GM18520 (cell line): ENCODE measurements around the gene THAP3.

Experiments
- ATAC-seq: cut with Tn5 transposase; IDR thresholded peaks from one replicate; pipeline ENCODE4 v1.9.1; 2021; ENCODE audit not compliant: unreplicated experiment

Gene THAP3

DNA sequence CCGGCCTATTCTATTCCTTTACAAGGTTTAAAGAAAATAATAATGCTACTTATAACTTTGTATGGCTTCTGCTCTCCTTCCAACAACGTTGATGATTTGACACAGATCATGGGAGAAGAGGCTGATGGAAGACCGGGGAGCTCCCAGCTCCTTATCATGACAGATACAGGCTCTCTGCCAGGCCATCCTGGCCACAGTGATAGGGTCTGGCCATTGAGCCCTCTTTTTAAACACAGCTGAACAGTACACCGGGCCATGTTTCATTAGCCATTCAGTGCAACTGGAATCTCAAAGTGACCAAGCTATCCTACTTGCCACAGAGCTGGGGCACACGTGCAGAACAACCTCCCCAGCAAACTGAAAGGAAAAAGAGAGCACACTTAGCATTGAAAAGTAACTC lies 42.0 kb downstream of the THAP3 start:
- no peak for ATAC-seq

DNA sequence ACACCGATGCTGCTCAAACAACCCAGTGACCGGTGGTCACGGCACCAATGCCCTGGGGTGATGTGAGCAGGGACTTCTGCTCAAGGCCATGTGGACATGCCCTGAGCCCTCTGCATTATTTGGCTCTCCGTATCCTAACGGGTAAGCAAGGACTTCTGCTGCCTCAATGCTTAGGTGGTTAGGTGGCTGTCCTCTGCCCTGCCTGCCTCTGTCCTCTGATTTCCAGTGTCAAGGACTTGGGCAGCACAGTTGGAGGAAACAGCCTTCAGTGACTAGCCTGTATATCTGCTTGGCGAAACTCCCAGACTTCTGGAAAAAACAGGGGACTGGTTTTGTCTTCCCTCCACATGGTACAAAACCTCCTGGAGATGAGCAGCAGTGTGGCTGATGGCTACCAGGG lies 42.5 kb downstream of the THAP3 start:
- ATAC-seq: no peak

DNA sequence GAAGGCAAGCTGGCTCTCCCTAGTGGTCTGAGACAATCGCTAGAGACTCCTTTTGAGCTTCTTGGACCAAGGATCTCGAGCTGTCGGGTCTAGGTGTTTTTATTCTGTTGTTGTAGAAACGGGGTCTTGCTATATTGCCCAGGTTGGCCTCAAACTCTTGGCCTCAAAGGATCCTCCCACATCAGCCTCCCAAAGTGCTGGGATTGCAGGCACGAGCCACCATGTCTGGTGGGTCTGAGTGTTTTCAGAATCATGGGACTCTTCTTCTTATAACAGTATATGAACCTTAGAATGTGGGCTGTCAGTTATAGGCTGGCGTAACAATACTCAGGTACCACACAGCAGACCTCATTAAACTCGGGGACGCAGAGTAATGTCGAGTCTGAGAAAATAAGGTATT lies 43.8 kb downstream of the THAP3 start:
- no peak for ATAC-seq

DNA sequence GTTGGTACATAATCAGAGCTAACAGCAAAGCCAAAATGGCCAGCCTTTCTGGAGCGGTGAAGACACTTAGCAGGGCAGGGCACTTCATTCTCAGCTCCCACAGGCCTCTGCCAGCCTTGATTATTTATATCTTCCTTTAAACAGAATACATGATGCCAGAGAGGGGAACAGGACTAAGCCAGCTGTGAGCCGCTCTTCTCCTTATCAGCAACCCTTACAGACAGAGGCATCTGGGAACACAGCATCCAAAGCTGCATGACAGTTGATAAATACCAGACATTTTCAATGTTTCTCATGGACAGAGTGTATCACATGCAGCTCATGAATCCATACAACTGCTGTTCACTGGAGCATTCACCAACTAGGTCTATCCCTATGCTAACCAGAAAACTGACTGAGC lies 47.9 kb downstream of the THAP3 start:
- no peak for ATAC-seq

DNA sequence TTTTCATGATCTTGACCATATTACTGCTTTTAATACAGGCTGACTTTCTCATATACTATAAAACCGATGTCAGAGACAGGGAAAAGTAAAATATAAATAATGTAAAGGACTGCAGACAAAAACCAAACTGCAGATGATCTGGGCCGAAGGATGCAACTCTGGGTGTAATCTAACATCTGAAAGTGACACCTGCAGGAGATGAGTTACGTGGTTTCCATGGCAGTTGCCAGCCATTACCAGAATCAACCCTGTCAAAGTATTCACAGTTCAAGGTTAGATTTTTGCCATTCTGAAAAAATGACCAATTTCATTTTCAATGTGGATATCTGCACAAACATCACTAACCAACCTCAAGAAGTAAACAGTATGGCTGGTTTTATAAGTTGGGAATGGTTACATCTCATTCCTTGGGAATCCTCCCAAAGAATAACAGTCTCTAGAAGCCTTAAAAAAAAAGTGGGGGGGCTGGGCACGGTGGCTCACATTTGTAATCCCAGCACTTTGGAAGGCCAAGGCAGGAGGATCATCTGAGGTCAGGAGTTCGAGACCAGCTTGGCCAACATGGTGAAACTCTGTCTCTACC lies 49.2 kb downstream of the THAP3 start:
- no peak for ATAC-seq

DNA sequence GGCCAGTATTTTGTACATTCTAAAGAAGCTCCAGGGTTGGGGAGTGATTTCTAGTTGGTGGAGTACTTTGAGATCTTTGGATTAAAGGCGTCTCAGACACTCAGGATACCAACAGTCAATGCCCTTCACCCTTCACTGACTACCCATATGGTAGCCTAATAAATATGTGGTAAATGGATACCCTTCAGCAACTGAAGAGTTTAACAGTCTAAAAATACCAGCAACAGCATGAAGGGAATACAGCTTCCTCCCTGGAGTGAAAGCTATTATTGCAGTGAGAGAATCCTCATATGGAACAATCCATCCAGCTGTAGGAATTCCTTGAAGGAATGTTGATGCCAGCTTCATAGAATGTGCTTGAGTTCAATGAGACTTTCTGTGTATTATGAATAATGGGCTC lies 50.1 kb downstream of the THAP3 start:
- ATAC-seq: no peak

DNA sequence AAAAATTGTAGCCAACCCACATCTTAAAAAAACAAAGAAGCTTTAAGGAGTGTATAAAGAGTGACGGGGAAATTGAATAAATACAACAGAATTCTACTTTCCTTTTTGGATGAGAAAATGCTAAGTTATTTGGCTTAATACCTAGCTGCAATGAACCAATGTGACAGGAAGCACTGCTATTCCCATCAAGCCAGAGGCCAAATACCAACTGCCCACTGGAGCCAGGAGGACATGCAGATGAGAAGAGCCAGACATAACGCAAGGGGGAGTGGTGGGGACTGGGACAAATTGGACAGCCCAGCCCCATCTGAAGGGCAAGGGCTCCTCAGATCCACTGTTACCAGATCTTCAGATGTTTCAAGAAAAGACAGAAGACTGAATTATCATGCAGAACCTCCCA lies 51.3 kb downstream of the THAP3 start:
- no peak for ATAC-seq
